ENCODE data around the gene MPRIP. TPM values are rescaled to one million over a fixed set of nuclear protein-coding genes. Genes with fewer than 3 reads are reported as not detected.

Gene MPRIP
- total and polyA plus RNA-seq, 2 donors (not counting 3 experiments of a cell fraction or from before 2014, with no cell fraction given): 94.6 to 246 TPM

DNA sequence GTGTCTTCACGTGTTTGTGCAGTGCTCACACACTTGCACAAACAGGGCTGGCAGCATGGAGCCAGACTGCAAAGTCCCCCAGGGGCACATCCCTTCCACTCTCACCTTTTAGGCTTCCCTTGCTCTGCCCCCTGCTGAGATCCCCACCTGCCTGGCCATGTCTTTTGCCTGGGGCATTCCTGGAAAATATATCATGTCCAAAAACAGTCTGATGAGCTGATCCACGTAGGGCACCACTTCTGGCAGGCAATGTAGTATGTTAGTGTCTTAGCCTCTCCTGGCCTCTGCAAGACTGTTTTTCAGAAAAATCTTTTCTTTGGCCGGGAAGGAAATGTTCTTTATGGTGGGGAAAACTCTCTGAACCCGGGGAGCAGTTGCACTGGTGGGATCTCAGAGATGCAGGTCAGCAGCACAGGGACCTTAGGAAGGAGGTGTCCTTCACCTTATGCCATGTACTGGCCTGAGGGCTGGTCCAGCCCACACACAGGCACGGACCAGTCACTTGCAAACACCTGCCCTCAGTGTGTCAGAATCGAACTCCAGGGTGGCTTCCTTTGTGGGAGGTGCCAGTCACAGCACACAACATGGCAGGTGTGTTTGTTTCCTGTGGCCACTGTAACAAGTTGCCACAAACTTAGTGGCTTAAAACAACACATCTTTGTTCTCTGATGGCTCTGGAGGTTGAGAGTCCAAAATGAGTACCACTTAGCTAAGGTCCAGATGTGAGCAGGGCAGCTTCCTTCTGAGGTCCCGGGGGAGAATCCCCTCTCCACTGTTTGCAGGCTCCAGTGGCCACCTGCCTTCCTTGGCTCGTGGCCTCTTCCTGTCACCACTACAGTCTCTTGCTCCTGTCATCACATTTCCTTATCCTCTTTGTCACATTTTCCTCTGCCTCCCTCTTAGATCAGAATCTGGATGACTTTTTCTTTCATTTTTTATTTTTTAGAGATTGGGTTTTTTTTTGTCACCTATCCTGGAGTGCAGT, 46.6 kb downstream of the MPRIP start:
- Histone ChIP-seq H3K27ac (ENCODE audit: insufficient read depth, low read depth, low read length) (no peak overlapping the region), H3K4me3 (replicated peaks in 1 of 3; ENCODE audit: insufficient read depth in 1 of 3, low read depth in 1 of 3, low read length in 3 of 3) (no peak overlapping the region), H3K9me3 (replicated peaks; ENCODE audit: control insufficient read depth, insufficient read depth, low read length) (no peaks in the 10 kb centered on the region), H3K79me2 (ENCODE audit: control insufficient read depth, insufficient read depth, low read length) (peaks cover 92% of the 10 kb centered on the region), H3K4me1 (ENCODE audit: control insufficient read depth, extremely low read depth, insufficient read depth, low read length) (no peaks in the 10 kb centered on the region), H3K9ac (replicated peaks; ENCODE audit: extremely low read depth, insufficient read depth, low read length) (no peak overlapping the region), H3K4me2 (ENCODE audit: insufficient read depth, low read length) (no peak overlapping the region), H3K36me3 (ENCODE audit: control insufficient read depth in 2 of 2, extremely low read depth in 1 of 2, insufficient read depth in 2 of 2, low read length in 2 of 2) (peaks cover 3 to 40% of the 10 kb centered on the region in 2 experiments), H3K27me3 (ENCODE audit: control insufficient read depth in 2 of 2, insufficient read depth in 2 of 2, low read length in 2 of 2) (no peaks in the 10 kb centered on the region), H4K20me1 (replicated peaks; ENCODE audit: control insufficient read depth, extremely low read depth, insufficient read depth, low read length) (peaks cover 8% of the 10 kb centered on the region), H3K9me1 (replicated peaks; ENCODE audit: control insufficient read depth, extremely low read depth, insufficient read depth, low read length) (no peaks in the 10 kb centered on the region), H2AFZ (ENCODE audit: low read depth, low read length) (no peak overlapping the region)
- FAIRE-seq: no peak
- POLR2A ChIA-PET: no interaction called here
- intact Hi-C loops (cut with micrococcal nuclease) (no loop called here), dilution Hi-C loops (cut with MboI; ENCODE audit: extremely low pct_ligation_motif_present, low sequenced_read_pairs) (no loop called here)
- CTCF ChIA-PET: no interaction called here
- no TSS peak for BruUV-seq (replicated peaks)
- TF ChIP-seq POLR2A (IDR thresholded peaks at IDR 0.05; ENCODE audit: low read depth, low read length) (no peak), MYC (IDR thresholded peaks at IDR 0.05; ENCODE audit: low read depth, low read length) (no peak), EZH2 (IDR thresholded peaks at IDR 0.05; ENCODE audit: borderline replicate concordance, low read depth, low read length, severe bottlenecking) (no peak), POLR2AphosphoS5 (IDR thresholded peaks at IDR 0.05; ENCODE audit: insufficient read depth, low read depth, low read length) (no peak), GATA2 (IDR thresholded peaks at IDR 0.05; ENCODE audit: insufficient read depth, insufficient read length, low read depth, low read length) (no peak), FOS (IDR thresholded peaks at IDR 0.05; ENCODE audit: borderline replicate concordance, insufficient read depth, low read length) (no peak)
- TF ChIP-seq, protein P1, sequence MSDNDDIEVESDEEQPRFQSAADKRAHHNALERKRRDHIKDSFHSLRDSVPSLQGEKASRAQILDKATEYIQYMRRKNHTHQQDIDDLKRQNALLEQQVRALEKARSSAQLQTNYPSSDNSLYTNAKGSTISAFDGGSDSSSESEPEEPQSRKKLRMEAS (IDR thresholded peaks at IDR 0.05; ENCODE audit: insufficient read depth, insufficient read length): no peak
- no peak for DNase-seq (ENCODE audit: low read depth, low spot score)

All from endothelial cell of umbilical vein (primary cell).